HL-60/S4 treated with retinoic acid at 250 ng/mL for 4 days and 3 days (cell line): ENCODE results near the gene IP6K2.
"Not testable (repeated sequence)": the region's sequence is repeated elsewhere in the genome, so short reads cannot be mapped to it uniquely, and the experiment has no call there.

ENCODE experiments used
- in situ Hi-C: fragments of 300-500 bp; cut with MboI; formaldehyde crosslinking; loops from 2 replicates; pipeline ENCODE4 v1.7.0; 2022; ENCODE audit warnings: low sequenced_read_pairs

The IP6K2 gene, protein sequence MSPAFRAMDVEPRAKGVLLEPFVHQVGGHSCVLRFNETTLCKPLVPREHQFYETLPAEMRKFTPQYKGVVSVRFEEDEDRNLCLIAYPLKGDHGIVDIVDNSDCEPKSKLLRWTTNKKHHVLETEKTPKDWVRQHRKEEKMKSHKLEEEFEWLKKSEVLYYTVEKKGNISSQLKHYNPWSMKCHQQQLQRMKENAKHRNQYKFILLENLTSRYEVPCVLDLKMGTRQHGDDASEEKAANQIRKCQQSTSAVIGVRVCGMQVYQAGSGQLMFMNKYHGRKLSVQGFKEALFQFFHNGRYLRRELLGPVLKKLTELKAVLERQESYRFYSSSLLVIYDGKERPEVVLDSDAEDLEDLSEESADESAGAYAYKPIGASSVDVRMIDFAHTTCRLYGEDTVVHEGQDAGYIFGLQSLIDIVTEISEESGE

DNA sequence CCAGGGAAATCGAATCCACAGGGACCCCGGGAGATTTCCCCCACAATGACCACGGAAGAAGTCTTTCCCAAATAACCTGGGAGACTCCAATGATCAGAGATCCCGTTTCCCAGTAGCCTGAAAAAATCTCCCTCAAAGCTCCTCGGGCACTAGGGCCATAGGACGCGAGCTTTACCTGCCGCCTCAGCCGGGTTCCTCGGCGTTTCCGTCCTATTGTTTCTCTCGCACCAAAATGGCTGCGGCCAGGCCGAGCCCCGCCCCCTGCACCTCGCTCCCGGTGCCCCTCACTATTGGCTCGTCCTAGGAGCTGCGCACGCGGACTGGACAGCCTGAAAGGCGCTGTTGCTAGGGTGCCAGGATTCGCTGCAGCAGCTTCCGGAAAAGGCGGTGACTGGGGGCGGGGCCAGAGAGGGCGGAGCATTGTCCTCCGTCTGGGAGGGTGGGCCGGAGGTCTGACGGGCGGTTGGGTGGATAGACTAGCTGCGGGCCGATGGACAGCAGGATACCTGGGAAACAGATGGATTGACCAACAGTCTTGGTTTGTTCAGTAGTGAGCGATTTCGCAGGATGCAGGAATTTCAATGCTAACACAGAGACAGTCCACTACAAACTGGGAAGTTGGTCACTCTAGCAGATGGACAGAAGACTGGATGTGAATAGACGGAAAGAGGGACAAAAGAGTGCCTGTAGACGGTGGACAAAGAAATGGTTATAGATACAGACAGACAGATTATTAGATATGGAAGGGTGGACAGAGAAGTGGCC is at the start of gene IP6K2:
Gene IP6K2, minus strand, starts transcription at position 240 of the 765 bp plus-strand sequence. CDS start 21,930 bp downstream, outside the sequence.
- in situ Hi-C loops: no loop called here

DNA sequence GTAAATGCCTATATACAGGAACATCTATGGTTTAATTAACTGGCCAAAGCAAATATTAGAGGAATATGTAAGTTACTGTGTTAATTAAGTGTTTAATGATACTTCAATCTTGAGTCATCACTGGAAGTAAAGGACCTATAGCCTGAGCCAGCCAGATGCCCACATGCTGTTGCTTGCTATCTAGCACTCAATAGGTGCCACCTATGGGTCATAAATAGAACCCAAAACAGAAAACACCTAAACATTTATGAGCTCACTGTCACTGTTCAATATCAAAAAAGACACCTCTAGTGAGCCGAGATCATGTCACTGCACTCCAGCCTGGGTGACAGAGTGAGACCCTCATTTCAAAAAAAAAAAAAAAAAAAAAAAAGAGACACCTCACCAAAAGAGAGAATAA is 48.4 kb upstream of the IP6K2 start:
- in situ Hi-C loops: no loop called here

DNA sequence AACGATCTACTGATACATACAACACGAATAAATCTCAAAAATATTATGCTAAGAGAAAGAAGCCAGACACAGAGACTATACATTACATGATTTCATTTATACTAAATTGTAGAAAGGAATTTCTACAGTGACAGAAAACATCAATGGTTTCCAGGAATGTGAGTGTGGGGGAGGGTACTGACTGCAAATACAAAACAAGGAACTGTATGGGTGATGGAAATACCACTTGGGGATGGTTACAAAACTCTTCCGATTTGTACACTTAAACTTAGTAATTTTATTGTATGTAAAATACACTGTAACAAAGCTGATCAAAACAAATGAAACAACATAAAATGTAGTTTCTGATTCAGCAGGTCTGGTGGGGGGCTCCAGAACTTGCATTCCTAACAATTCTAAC is 45.8 kb upstream of the IP6K2 start:
- in situ Hi-C loops: no loop called here

DNA sequence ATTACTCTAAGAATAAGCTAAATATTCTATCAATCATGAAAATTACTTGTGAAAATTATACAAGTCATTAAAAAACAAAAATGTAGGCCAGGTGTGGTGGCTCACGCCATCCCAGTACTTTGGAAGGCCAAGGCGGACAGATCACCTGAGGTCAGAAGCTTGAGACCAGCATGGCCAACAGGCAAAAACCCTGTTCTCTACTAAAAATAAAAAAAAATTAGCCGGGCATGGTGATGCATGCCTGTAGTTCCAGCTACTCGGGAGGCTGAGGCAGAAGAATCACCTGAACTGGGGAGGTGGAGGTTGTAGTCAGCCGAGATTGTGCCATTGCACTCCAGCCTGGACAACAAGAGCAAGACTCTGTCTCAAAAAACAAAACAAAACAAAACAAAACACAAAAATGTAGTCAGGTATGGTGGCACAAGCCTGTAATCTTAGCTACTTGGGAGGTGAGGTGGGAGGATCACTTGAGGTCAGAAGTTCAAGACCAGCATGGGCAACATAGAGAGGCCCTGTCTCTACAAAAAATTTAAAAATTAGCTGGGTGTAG is 43.0 kb upstream of the IP6K2 start:
- in situ Hi-C loops: not testable (repeated sequence)

DNA sequence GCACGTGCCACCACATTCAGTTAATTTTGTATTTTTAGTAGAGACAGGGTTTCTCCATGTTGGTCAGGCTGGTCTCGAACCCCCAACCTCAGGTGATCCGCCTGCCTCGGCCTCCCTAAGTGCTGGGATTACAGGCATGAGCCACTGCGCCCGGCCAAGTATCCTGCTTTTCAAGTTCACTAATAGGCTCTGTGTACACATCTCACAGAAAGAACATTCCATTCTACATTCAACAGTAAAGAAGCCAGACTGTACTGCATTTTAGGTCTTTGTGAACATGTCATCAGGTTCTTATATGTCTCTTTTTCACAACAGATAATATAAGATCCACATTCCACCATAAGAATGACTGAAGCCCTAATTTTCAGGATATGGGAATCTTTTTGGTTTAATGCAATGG is 42.5 kb upstream of the IP6K2 start:
- in situ Hi-C loops: not testable (repeated sequence)

DNA sequence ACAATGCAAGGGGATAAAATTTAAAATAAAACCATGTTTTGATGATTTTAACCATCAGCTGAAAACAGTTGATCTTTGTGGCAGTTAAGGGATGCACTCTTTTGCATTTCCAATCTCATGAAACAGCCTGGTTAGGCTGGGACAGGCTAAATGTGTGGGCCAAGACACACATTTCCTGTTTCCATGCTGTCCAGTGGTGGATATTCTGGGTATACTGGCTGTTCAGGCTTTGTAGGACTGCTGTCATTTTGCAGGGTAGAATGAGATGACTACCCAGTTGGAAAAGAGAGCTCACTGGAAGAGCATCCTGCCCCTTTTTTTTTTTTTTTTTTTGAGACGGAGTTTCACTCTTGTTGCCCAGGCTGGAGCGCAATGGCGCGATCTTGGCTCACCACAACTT is 42.0 kb upstream of the IP6K2 start:
- in situ Hi-C loops: no loop called here

DNA sequence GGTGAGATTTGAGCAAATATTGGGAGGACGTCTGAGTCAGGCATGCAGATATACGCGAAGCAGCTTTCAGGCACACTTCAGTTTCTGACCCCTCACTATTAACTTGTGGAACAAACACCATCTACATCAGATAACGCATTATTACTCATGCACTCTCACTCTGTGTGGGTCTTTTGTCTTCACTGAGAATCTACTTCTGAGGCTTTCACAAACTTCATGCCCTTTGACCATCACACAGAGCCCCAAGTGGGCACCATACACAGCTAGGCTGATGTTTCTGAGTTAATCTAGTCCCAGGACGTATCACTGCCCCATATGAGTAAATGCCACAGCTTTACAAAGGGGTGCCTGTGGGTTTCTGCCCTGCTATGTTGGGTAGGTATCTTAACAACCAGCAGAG is 39.6 kb upstream of the IP6K2 start:
- in situ Hi-C loops: no loop called here

DNA sequence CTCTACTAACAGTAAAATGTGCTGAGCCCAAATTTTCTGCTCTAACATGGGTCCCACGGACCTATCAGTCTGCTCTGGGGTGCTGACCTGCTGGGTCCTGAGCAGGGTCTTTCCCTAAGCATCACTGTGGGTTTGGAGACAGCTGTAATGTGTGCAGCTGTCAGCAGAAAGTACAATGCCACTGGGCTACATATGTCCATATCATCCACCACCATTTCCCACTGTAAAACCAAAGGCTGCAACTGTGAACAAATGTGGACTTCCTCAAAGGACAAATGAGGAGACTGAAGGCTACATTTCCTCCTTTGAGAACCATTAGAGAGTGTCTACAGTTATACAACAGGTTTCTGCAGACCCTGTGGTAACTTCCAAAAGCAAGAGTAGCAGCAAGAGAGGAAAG is 33.8 kb upstream of the IP6K2 start:
- in situ Hi-C loops: no loop called here

DNA sequence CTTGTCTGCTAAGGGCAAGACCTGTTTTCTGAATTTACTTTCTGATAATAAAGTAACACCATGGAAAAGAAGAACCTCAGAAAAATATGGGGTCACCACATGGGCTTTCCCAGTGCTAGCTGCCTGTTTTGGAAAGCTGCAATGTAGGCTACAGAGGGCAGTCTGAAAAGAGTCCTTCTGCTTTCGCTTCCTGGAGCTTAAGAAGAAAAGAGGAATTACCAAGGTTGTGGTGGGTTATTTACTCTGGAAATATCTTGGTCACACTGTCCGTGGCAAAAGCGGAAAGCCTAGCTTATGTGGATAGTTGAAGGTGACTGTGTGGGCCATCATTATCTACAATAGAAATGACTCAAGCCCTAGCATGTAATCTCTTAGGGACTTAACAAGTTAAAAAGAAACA is 31.7 kb upstream of the IP6K2 start:
- in situ Hi-C loops: loop anchor here (25.0 kb wide), 1 partner anchor 214 kb away; no protein-coding TSS in a partner anchor

DNA sequence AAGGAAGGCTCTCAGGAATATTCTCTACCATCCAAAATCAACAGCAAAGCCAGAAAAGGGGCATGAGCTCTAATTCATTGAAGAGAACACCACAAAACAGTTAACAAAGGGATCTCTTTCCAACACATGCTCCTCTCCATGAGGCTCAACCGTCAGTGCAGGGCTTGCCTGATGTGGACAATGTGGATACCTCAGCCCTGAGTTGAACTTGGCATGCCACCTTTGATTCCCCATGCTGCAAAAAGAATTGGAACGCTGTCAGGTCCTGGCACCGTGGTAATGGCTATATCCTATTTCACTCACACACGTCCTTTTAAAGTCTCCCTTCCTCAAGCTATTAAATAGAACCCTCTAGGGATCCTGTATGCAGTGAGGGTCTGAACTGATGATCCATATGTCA is 30.7 kb upstream of the IP6K2 start:
- in situ Hi-C loops: loop anchor here (25.0 kb wide), 1 partner anchor 215 kb away; no protein-coding TSS in a partner anchor

DNA sequence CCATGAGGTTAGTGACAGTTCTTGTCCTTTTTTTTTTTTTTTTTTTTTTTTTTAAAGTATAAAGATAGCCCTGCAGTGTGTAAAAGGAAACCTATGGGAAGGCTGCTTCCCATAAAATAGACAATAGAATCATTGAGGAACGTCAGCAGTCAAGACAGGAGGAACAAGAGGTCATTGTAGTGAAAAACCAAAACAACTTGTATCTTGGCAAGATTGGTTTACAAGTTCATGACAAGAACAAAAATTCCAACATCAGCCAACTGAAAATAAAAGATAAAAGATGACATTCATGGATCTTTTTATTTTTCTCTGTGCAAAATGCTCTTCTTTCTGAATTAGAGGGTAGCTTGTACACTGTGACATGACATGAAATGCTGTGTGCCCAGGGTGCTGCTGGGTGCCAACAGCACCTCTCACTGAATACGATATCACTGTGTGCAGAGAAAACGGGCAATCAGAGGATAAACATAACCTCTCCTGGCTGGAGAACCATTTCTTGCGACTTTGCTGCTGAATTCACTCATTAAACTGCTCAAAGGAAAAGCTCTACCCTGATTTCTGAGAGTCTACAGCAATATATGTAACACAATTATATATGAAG is 30.1 kb upstream of the IP6K2 start:
- in situ Hi-C loops: loop anchor here (25.0 kb wide), 1 partner anchor 215 kb away; no protein-coding TSS in a partner anchor

DNA sequence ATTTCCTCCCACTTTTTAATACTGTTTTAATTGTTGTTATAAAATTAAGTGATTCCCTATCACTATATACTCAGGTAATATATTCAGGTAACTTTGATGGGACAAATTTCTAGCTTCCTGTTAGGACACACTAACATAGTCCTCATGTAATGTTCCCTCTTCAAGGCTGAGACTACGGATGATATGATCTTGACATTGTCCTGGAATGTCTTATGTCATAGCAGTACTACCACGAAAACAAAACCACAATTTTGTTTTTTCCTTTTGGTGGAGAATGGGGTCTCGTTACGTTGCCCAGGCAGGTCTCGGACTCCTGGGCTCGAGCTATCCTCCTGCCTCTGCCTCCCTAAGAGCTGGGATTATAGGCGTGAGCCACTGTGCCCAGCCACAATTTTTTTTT is 26.8 kb upstream of the IP6K2 start:
- in situ Hi-C loops: loop anchor here (25.0 kb wide), 1 partner anchor 219 kb away; no protein-coding TSS in a partner anchor

DNA sequence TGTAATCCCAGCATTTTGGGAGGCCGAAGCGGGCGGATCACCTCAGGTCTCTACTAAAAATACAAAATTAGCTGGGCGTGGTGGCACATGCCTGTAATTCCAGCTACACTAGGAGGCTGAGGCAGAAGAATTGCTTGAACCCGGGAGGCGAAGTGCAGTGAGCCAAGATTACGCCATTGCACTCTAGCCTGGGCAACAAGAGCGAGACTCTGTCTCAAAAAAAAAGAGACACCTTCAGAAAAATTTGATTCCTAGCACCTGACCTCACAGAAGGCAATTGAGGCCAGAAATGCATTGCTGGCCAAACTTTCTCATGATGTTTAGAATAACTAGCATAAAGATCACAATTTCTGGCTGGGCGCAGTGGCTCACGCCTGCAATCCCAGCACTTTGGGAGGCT is 24.2 kb upstream of the IP6K2 start:
- in situ Hi-C loops: loop anchor here (25.0 kb wide), 1 partner anchor 221 kb away; no protein-coding TSS in a partner anchor

DNA sequence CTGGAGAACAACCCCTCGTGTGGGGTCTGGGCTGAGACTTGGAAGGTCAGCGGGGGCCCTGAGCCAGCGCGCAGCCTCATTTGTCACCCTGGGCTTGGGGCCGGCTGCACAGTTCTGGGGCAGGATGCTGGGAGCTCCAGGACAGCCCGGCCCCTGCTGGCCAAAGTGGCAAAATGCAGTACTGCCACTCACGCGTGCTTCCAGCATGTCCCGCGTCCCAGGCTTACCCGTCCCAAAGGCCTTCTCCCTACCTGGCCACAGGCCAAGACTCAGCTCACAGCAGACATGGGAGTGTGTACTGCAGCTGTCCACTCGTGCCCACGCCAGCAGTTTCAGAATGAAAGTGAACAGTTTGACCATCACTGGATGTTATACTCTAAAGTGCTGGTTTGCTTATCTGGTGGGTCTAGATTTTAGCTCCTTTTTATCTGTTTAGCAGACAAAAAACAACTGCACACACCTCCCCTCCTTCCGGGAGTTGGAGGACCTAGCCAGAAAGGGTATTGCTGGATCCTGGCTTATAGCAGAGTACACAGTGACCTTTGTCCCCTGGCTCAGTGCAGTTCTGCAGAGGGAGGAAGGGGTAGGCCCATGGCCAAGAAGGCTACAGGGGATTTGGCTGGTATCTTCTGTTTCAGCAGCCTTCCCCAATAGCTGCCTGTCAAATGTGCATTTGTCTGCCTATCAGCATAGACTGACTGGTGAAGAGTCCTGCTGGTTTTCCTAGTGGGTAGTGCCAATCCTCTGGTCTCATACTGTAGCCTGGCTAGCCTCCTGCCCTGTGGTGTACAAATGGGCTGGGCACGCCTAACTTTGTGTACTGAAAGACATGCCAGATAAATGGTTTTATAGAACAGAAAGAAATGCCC is 23.2 kb upstream of the IP6K2 start:
- in situ Hi-C loops: loop anchor here (25.0 kb wide), 1 partner anchor 222 kb away; no protein-coding TSS in a partner anchor

DNA sequence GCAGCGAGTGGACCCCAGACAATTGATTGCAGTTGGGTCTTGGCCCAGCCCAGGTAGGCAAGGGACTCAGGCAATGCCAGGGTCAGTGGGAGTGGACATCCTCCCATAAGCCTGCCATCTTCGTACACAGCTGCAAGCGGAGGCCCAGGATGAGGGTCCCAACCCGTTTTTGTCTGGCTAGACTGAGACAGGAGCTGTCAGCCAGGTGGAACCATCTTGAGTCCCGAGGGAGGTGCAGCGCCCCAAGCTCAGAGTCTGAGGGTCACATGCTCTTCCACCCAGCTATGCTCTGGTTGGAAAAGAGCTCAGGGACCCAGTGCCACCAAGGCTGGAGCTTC is 22.6 kb upstream of the IP6K2 start:
- in situ Hi-C loops: loop anchor here (25.0 kb wide), 1 partner anchor 223 kb away; no protein-coding TSS in a partner anchor

DNA sequence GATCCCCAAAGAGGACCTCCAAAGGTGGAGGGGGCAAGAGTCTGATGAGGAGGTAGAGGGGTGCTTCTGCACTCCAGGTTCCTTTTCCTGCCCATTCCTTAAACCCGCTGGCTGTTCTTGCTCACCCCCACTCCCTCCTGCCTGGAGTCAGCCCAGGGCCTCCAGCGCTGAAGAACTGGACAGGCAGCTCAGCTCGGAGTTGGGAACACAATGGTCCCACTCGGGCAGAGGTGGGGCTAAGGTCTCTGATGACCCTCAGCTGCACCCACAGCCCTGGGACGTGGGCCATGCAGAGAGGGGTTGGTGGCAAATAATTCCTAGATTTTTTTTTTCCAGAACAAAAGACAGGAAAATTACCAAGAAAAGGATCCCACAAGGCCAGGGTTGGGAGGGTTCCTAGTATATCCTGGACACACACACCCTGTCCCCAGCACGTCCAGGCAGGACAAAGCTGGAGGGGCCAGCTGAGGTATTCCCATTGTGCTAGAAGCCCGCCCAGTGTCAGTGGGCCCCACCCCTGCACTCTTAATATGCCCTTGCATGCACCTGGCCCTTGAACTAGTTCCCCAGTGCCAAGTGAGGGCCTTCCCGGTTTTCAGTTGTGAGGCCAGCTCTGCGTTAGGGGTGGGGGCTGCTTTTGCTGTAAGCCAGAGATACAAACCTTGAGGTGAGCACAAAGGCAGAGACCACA is 22.1 kb upstream of the IP6K2 start:
- in situ Hi-C loops: loop anchor here (25.0 kb wide), 1 partner anchor 223 kb away; no protein-coding TSS in a partner anchor

DNA sequence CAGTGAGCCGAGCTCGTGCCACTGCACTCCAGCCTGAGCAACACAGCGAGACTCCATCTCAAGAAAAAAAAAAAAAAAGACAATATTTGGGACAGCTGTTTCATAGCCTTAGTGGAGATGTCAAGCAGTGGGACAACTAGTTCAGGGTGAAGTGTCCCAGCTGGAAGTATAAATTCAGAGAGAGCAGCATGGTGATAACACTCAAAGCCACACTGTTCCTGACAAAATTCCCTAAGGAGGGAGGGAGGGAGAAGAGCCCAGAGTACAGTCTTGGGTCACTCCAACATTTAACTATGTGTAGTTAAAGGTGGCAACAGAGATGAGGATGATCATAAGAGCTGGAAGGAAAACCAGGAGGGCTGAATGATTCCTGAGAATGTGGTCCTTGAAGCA is 21.1 kb upstream of the IP6K2 start:
- in situ Hi-C loops: loop anchor here (25.0 kb wide), 1 partner anchor 224 kb away; no protein-coding TSS in a partner anchor

DNA sequence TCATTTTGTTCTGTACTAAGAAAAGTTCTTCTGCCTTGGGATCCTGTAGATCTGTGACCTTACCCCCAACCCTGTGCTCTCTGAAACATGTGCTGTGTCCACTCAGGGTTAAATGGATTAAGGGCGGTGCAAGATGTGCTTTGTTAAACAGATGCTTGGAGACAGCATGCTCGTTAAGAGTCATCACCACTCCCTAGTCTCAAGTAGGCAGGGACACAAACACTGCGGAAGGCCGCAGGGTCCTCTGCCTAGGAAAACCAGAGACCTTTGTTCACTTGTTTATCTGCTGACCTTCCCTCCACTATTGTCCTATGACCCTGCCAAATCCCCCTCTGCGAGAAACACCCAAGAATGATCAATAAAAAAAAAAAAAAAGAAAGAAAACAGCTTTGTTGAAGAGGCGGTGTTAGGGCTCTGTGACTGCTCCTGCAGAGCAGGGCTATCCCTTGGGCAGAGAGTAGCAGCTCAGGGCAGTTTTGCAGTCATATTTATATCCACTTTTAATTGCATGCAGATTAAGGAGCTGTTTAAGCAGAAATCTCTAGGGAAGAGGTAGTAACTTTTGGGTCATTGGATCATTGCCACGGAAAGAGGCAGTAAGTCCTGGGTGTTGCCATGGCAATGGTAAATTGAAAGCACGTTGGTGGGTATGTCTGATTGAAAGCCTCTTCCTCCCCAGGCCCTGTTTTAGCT is 18.2 kb upstream of the IP6K2 start:
- in situ Hi-C loops: loop anchor here (25.0 kb wide), 1 partner anchor 227 kb away; no protein-coding TSS in a partner anchor

DNA sequence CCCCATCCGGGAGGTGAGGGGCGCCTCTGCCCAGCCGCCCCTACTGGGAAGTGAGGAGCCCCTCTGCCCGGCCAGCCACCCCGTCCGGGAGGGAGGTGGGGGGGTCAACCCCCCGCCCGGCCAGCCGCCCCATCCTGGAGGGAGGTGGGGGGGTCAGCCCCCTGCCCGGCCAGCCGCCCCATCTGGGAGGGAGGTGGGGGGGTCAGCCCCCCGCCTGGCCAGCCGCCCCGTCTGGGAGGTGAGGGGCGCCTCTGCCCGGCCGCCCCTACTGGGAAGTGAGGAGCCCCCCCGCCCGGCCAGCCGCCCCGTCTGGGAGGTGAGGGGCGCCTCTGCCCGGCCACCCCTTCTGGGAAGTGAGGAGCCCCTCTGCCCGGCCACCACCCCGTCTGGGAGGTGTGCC is 17.5 kb upstream of the IP6K2 start:
- in situ Hi-C loops: loop anchor here (25.0 kb wide), 1 partner anchor 228 kb away; no protein-coding TSS in a partner anchor
